Spleen (tissue), 7 donors: ENCODE measurements around the gene SERPINH1.

Source experiments
- POLR2A ChIP-seq, 3 donors: fragments of 450-650 bp; IDR thresholded peaks; one replicate each; pipeline ENCODE4 v1.5.1; 2017; ENCODE audit warnings: antibody characterized with exemption in 3 of 3, mild to moderate bottlenecking in 1 of 3
- POLR2AphosphoS5 ChIP-seq, 3 donors: sonication (generic); formaldehyde crosslinking; IDR thresholded peaks; one replicate each; pipeline ENCODE4 v1.5.1; 2017; ENCODE audit warnings: antibody characterized with exemption in 3 of 3
- TF ChIP-seq, protein P1 (sequence below), 11 experiments: fragments of 200-600 bp in 7 of 11; fragments of 450-650 bp in 4 of 11; sonication (generic) in 4 of 11; IDR thresholded peaks in 8 of 11; conservative IDR thresholded peaks in 3 of 11; 1 replicate in 7 of 11; 2 replicates in 4 of 11; pipeline versions ENCODE4 v1.4.0 to v1.8.0; 2016 to 2021; ENCODE audit warnings: antibody characterized with exemption in 11 of 11, inconsistent platforms in 4 of 11, mild to moderate bottlenecking in 1 of 11
- donor health status: DM: no; HTN: no; CAD: no; lungs with moderate emphysema.
- donor health status: DM: no; HTN: no; CAD: no.
- donor health status: DM: no; HTN: no; CAD: no.

DNA sequence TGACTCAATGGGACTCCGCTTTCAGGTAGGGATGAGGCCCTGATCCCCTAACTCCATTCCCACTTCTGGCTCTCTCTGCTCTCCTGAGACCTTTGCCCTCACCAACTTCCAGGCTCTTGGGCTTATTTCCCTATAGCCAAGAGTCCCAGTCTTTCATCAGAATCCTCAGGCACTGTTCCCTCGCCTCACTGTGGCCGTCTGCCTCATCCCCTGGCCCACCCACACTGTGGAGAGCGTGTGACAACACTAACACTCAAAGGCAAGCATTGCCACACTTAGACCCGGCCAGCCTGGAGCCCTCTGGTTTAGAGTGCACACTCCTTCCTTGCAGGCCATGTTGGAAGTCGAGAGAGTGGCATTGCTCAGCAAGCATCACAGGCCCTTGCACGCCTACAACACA, 27.0 kb downstream of the SERPINH1 start:
- TF ChIP-seq, protein P1, sequence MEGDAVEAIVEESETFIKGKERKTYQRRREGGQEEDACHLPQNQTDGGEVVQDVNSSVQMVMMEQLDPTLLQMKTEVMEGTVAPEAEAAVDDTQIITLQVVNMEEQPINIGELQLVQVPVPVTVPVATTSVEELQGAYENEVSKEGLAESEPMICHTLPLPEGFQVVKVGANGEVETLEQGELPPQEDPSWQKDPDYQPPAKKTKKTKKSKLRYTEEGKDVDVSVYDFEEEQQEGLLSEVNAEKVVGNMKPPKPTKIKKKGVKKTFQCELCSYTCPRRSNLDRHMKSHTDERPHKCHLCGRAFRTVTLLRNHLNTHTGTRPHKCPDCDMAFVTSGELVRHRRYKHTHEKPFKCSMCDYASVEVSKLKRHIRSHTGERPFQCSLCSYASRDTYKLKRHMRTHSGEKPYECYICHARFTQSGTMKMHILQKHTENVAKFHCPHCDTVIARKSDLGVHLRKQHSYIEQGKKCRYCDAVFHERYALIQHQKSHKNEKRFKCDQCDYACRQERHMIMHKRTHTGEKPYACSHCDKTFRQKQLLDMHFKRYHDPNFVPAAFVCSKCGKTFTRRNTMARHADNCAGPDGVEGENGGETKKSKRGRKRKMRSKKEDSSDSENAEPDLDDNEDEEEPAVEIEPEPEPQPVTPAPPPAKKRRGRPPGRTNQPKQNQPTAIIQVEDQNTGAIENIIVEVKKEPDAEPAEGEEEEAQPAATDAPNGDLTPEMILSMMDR (IDR thresholded peaks at IDR 0.05 in 8 of 11, conservative IDR thresholded peaks at IDR 0.05 in 3 of 11): no peak
- no peak for TF ChIP-seq POLR2AphosphoS5 (IDR thresholded peaks at IDR 0.05)
- no peak for TF ChIP-seq POLR2A (IDR thresholded peaks at IDR 0.05)
